GM23338 (cell line): ENCODE data around the gene ATP13A4.

Source experiments
- CREB1 ChIP-seq: fragments of 250-450 bp; sonication (Bioruptor Pico); IDR thresholded peaks from 2 replicates; pipeline ENCODE4 v1.5.0; 2020; ENCODE audit warnings: low read depth, mild to moderate bottlenecking, moderate library complexity
- CTCF ChIP-seq, 2 experiments: fragments of 200-600 bp in 1 of 2; sonication (generic) in 1 of 2; conservative IDR thresholded peaks; 2 replicates each; pipeline versions ENCODE4 v1.5.1 to v1.6.1; 2016 to 2017; ENCODE audit warnings: antibody characterized with exemption in 2 of 2, low read depth in 2 of 2, mild to moderate bottlenecking in 2 of 2, moderate library complexity in 1 of 2
- ETS1 ChIP-seq: IDR thresholded peaks from 2 replicates; pipeline ENCODE4 v1.6.1; 2016; ENCODE audit warnings: antibody characterized with exemption
- EZH2 ChIP-seq: fragments of 200-600 bp; sonication (generic); IDR thresholded peaks from one replicate; pipeline ENCODE4 v1.8.0; 2017; ENCODE audit warnings: antibody characterized with exemption, mild to moderate bottlenecking, low read depth; ENCODE audit not compliant: unreplicated experiment
- POLR2AphosphoS5 ChIP-seq: IDR thresholded peaks from 2 replicates; pipeline ENCODE4 v1.6.1; 2016; ENCODE audit warnings: antibody characterized with exemption, low read depth
- REST ChIP-seq: IDR thresholded peaks from one replicate; pipeline ENCODE4 v1.6.1; 2018; ENCODE audit warnings: antibody characterized with exemption; ENCODE audit not compliant: unreplicated experiment
- ZNF114 ChIP-seq: fragments of 250-450 bp; sonication (Bioruptor Pico); IDR thresholded peaks from 2 replicates; pipeline ENCODE4 v1.5.0; 2020; ENCODE audit warnings: mild to moderate bottlenecking, moderate library complexity
- ZNF331 ChIP-seq: fragments of 250-450 bp; sonication (Bioruptor Pico); IDR thresholded peaks from 2 replicates; pipeline ENCODE4 v1.5.0; 2020; ENCODE audit warnings: low read depth, mild to moderate bottlenecking, moderate library complexity

- TF ChIP-seq CTCF (conservative IDR thresholded peaks at IDR 0.05; ENCODE audit: low read depth in 2 of 2) (no peak), EZH2 (no peak), ZNF331 (CRISPR knock-in tag) (no peak), ETS1 (no peak), POLR2AphosphoS5 (no peak), REST (no peak), CREB1 (no peak), ZNF114 (CRISPR knock-in tag) (no peak)
These were observed 147.0 kb downstream of the ATP13A4 start for GRCh38 chr3:193407688-193408087.
